Measurements from ENCODE around the gene ADGRG1. TPM values are rescaled to one million over a fixed set of nuclear protein-coding genes. Genes with fewer than 3 reads are reported as not detected.

Gene ADGRG1
- total RNA-seq, 1 donor from 2014 or later, result 6.4 TPM

- Mint-ChIP-seq H3K36me3 (ENCODE audit: low read depth) (no peaks in the 10 kb centered on the region), H3K4me1 (ENCODE audit: low read depth) (peaks cover 25% of the 10 kb centered on the region), H3K4me3 (no peak overlapping the region), H3K27me3 (ENCODE audit: insufficient read depth) (peaks cover 2% of the 10 kb centered on the region), H3K9me3 (no peaks in the 10 kb centered on the region), H3K27ac (no peak overlapping the region)
- intact Hi-C loops (cut with micrococcal nuclease), result no loop called here
- DNase-seq (ENCODE audit: low spot score), result no peak
Measured at GRCh38 chr16:57685633-57686032, 57.2 kb downstream of the ADGRG1 start.

- intact Hi-C loops (cut with micrococcal nuclease), result no loop called here
- H3K9me3 Mint-ChIP-seq, result no peaks in the 10 kb centered on the region
- H3K4me3 Mint-ChIP-seq, result no peak overlapping the region
- H3K36me3 Mint-ChIP-seq (ENCODE audit: low read depth), result peaks cover 1% of the 10 kb centered on the region
- H3K27me3 Mint-ChIP-seq (ENCODE audit: insufficient read depth), result peaks cover 2% of the 10 kb centered on the region
- H3K27ac Mint-ChIP-seq, result no peak overlapping the region
- H3K4me1 Mint-ChIP-seq (ENCODE audit: low read depth), result peaks cover 29% of the 10 kb centered on the region
- DNase-seq (ENCODE audit: low spot score), result no peak
Measured at GRCh38 chr16:57686577-57686976, 58.1 kb downstream of the ADGRG1 start.

- no peak overlapping the region for H3K4me3 Mint-ChIP-seq
- no peak overlapping the region for H3K27ac Mint-ChIP-seq
- H3K9me3 Mint-ChIP-seq, result no peaks in the 10 kb centered on the region
- peaks cover 1% of the 10 kb centered on the region for H3K36me3 Mint-ChIP-seq (ENCODE audit: low read depth)
- DNase-seq (ENCODE audit: low spot score), result no peak
- peaks cover 2% of the 10 kb centered on the region for H3K27me3 Mint-ChIP-seq (ENCODE audit: insufficient read depth)
- H3K4me1 Mint-ChIP-seq (ENCODE audit: low read depth), result peaks cover 29% of the 10 kb centered on the region
- intact Hi-C loops (cut with micrococcal nuclease), result no loop called here
Measured at GRCh38 chr16:57687363-57687929, 59.0 kb downstream of the ADGRG1 start.

GRCh38 chr16:57688487-57688986, 60.1 kb downstream of the ADGRG1 start:
- Mint-ChIP-seq H3K4me1 (ENCODE audit: low read depth) (peaks cover 29% of the 10 kb centered on the region), H3K36me3 (ENCODE audit: low read depth) (peaks cover 1% of the 10 kb centered on the region)

GRCh38 chr16:57688987-57689761, 60.7 kb downstream of the ADGRG1 start:
- H3K9me3 Mint-ChIP-seq, result no peaks in the 10 kb centered on the region
- peak overlapping the region; percentile 62 for H3K4me3 Mint-ChIP-seq
- DNase-seq (ENCODE audit: low spot score), result no peak
- H3K36me3 Mint-ChIP-seq (ENCODE audit: low read depth), result peaks cover 1% of the 10 kb centered on the region
- intact Hi-C loops (cut with micrococcal nuclease), result no loop called here
- peaks cover 29% of the 10 kb centered on the region for H3K4me1 Mint-ChIP-seq (ENCODE audit: low read depth)
- peak overlapping the region; percentile 92 for H3K27ac Mint-ChIP-seq
- H3K27me3 Mint-ChIP-seq (ENCODE audit: insufficient read depth), result peaks cover 2% of the 10 kb centered on the region

More at GRCh38 chr16:57688487-57688986, 60.1 kb downstream of the ADGRG1 start:
- intact Hi-C loops (cut with micrococcal nuclease), result no loop called here
- Mint-ChIP-seq H3K27me3 (ENCODE audit: insufficient read depth) (peaks cover 2% of the 10 kb centered on the region), H3K9me3 (no peaks in the 10 kb centered on the region), H3K4me3 (no peak overlapping the region), H3K27ac (no peak overlapping the region)
- DNase-seq (ENCODE audit: low spot score), result no peak

GRCh38 chr16:57689762-57690558, 61.5 kb downstream of the ADGRG1 start:
- peak overlapping the region; percentile 92 for H3K27ac Mint-ChIP-seq
- H3K27me3 Mint-ChIP-seq (ENCODE audit: insufficient read depth), result peaks cover 2% of the 10 kb centered on the region
- intact Hi-C loops (cut with micrococcal nuclease), result no loop called here
- no peaks in the 10 kb centered on the region for H3K9me3 Mint-ChIP-seq
- peaks cover 35% of the 10 kb centered on the region for H3K4me1 Mint-ChIP-seq (ENCODE audit: low read depth)
- peak; percentile 51 for DNase-seq (ENCODE audit: low spot score)
- peak overlapping the region; percentile 30 for H3K4me3 Mint-ChIP-seq
- H3K36me3 Mint-ChIP-seq (ENCODE audit: low read depth), result peaks cover 1% of the 10 kb centered on the region

GRCh38 chr16:57690782-57691471, 62.5 kb downstream of the ADGRG1 start:
- peak overlapping the region; percentile 44 for H3K27ac Mint-ChIP-seq
- DNase-seq (ENCODE audit: low spot score), result no peak
- peaks cover 1% of the 10 kb centered on the region for H3K36me3 Mint-ChIP-seq (ENCODE audit: low read depth)
- intact Hi-C loops (cut with micrococcal nuclease), result no loop called here
- H3K9me3 Mint-ChIP-seq, result no peaks in the 10 kb centered on the region
- no peak overlapping the region for H3K4me3 Mint-ChIP-seq
- peaks cover 40% of the 10 kb centered on the region for H3K4me1 Mint-ChIP-seq (ENCODE audit: low read depth)
- peaks cover 2% of the 10 kb centered on the region for H3K27me3 Mint-ChIP-seq (ENCODE audit: insufficient read depth)

- Mint-ChIP-seq H3K4me3 (no peak overlapping the region), H3K36me3 (ENCODE audit: low read depth) (peaks cover 1% of the 10 kb centered on the region), H3K9me3 (no peaks in the 10 kb centered on the region), H3K27me3 (ENCODE audit: insufficient read depth) (no peaks in the 10 kb centered on the region), H3K27ac (no peak overlapping the region), H3K4me1 (ENCODE audit: low read depth) (peaks cover 40% of the 10 kb centered on the region)
- no peak for DNase-seq (ENCODE audit: low spot score)
- intact Hi-C loops (cut with micrococcal nuclease), result no loop called here
Measured at GRCh38 chr16:57692636-57693035, 64.2 kb downstream of the ADGRG1 start.

- no peaks in the 10 kb centered on the region for H3K9me3 Mint-ChIP-seq
- H3K4me1 Mint-ChIP-seq (ENCODE audit: low read depth), result peaks cover 34% of the 10 kb centered on the region
- H3K27me3 Mint-ChIP-seq (ENCODE audit: insufficient read depth), result no peaks in the 10 kb centered on the region
- no peak overlapping the region for H3K4me3 Mint-ChIP-seq
- H3K36me3 Mint-ChIP-seq (ENCODE audit: low read depth), result peaks cover 1% of the 10 kb centered on the region
- intact Hi-C loops (cut with micrococcal nuclease), result no loop called here
- no peak for DNase-seq (ENCODE audit: low spot score)
- H3K27ac Mint-ChIP-seq, result no peak overlapping the region
Measured at GRCh38 chr16:57693550-57693949, 65.1 kb downstream of the ADGRG1 start.

- H3K27ac Mint-ChIP-seq, result no peak overlapping the region
- no peaks in the 10 kb centered on the region for H3K9me3 Mint-ChIP-seq
- H3K27me3 Mint-ChIP-seq (ENCODE audit: insufficient read depth), result no peaks in the 10 kb centered on the region
- H3K36me3 Mint-ChIP-seq (ENCODE audit: low read depth), result peaks cover 1% of the 10 kb centered on the region
- peaks cover 29% of the 10 kb centered on the region for H3K4me1 Mint-ChIP-seq (ENCODE audit: low read depth)
- intact Hi-C loops (cut with micrococcal nuclease), result no loop called here
- DNase-seq (ENCODE audit: low spot score), result no peak
- no peak overlapping the region for H3K4me3 Mint-ChIP-seq
Measured at GRCh38 chr16:57694231-57694724, 65.8 kb downstream of the ADGRG1 start.

GRCh38 chr16:57694725-57695679, 66.6 kb downstream of the ADGRG1 start, which contains the start of gene DRC7:
TSS of gene DRC7 (plus strand) at chr16:57694806. CDS start at chr16:57697950, 3,144 bp downstream.
- intact Hi-C loops (cut with micrococcal nuclease), result no loop called here
- peak within 1 kb of the TSS; percentile 63 for H3K27ac Mint-ChIP-seq
- H3K9me3 Mint-ChIP-seq, result no peaks in the 10 kb centered on the region
- no peaks in the 10 kb centered on the region for H3K27me3 Mint-ChIP-seq (ENCODE audit: insufficient read depth)
- H3K4me1 Mint-ChIP-seq (ENCODE audit: low read depth), result peaks cover 21% of the 10 kb centered on the region
- DNase-seq (ENCODE audit: low spot score), result peak; percentile 5
- H3K36me3 Mint-ChIP-seq (ENCODE audit: low read depth), result peaks cover 1% of the 10 kb centered on the region
- peak within 1 kb of the TSS; percentile 68 for H3K4me3 Mint-ChIP-seq

All from activated T-helper 1 cell treated with anti-CD3 and anti-CD28 coated beads, Interleukin-12 subunit alpha, Interleukin-12 subunit beta, Interleukin-2, Interleukin-4 antibody, amounts not matched to agents 30 ng/mL and 10 ng/mL and 1 ng/mL, durations not matched to agents 14 hours and 24 hours and 36 hours (primary cell).